ENCODE results near the gene CRACR2A. TPM values are rescaled to one million over a fixed set of nuclear protein-coding genes. Genes with fewer than 3 reads are reported as not detected.

Gene CRACR2A
- total RNA-seq, 1 donor = 9.5 TPM

DNA sequence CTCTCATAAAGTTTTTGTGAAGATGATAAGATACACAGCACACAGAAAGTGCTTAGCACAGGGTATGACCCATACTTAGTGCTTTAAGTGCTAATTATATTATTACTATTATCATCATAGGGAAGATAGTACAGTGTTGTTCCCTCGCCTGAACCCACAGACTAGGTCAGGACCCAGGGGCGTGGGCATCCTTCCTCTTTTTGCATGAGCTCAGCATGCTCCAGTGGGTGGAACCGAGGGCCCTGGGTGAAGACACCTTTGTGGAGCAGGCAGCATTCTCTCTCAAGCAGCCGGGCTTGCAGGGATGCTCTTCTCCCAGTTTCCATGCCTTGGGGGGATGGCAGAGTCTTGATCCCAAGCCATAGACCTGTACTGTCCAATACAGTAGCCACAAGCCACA lies 34.8 kb downstream of the CRACR2A start:
- DNase-seq (ENCODE audit: low read depth) = no peak
- H3K4me3 ChIP-seq (ENCODE audit: low read depth, low read length) = no peak overlapping the region
- TF ChIP-seq, protein P1, sequence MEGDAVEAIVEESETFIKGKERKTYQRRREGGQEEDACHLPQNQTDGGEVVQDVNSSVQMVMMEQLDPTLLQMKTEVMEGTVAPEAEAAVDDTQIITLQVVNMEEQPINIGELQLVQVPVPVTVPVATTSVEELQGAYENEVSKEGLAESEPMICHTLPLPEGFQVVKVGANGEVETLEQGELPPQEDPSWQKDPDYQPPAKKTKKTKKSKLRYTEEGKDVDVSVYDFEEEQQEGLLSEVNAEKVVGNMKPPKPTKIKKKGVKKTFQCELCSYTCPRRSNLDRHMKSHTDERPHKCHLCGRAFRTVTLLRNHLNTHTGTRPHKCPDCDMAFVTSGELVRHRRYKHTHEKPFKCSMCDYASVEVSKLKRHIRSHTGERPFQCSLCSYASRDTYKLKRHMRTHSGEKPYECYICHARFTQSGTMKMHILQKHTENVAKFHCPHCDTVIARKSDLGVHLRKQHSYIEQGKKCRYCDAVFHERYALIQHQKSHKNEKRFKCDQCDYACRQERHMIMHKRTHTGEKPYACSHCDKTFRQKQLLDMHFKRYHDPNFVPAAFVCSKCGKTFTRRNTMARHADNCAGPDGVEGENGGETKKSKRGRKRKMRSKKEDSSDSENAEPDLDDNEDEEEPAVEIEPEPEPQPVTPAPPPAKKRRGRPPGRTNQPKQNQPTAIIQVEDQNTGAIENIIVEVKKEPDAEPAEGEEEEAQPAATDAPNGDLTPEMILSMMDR (IDR thresholded peaks at IDR 0.05; ENCODE audit: insufficient read depth, low read depth, low read length) = no peak

DNA sequence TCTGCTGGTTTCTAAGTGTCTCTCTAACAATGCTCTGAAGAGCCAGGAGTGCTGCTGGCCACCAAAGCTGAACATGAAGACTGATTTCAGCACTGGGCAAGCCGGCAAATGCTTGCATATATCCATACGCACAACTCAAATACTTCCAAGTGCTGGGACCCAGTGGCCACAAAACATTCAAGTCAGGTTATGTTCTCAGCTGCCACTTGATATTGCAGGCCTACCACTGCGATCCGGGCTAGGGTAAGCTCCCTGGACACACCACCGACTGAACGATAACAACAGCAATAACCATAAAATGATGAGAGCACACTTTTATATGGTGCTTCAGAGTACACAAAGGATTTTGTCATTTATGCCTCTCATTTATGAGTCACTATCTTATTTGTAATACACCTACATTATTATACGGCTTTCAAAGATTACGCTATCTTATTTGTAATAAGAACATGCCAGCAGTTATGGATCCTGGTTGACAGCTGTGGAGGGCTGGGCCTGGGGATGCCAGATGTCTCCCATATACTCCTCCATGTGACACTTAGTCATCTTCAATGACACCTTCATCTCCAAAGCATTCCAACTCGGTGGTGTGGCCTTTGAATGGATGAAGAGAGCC lies 35.5 kb downstream of the CRACR2A start:
- no peak overlapping the region for H3K4me3 ChIP-seq (ENCODE audit: low read depth, low read length)
- TF ChIP-seq, protein P1 (IDR thresholded peaks at IDR 0.05; ENCODE audit: insufficient read depth, low read depth, low read length) = no peak
- no peak for DNase-seq (ENCODE audit: low read depth)

DNA sequence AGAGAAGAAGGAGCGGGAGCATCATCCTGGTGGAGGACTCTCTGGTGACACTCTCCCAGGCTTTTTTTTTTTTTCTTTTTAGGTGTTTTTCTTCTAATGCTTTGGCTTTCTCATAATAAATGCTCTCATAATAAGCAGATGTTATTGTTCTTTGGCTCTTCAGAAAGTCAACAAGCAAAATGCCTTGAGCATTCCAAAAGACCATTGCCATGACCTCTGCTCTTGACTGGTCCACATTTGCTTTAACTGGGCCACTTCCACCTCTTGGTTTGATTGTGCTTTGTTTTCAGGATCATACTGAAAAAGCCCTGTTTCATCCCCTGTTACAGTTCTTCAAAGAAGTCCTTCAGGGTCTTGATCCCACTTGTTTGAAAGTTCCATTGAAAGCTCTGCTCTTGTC lies 36.9 kb downstream of the CRACR2A start:
- no peak overlapping the region for H3K4me3 ChIP-seq (ENCODE audit: low read depth, low read length)
- peak; percentile 51 for DNase-seq (ENCODE audit: low read depth)
- TF ChIP-seq, protein P1 (IDR thresholded peaks at IDR 0.05; ENCODE audit: insufficient read depth, low read depth, low read length) = no peak

DNA sequence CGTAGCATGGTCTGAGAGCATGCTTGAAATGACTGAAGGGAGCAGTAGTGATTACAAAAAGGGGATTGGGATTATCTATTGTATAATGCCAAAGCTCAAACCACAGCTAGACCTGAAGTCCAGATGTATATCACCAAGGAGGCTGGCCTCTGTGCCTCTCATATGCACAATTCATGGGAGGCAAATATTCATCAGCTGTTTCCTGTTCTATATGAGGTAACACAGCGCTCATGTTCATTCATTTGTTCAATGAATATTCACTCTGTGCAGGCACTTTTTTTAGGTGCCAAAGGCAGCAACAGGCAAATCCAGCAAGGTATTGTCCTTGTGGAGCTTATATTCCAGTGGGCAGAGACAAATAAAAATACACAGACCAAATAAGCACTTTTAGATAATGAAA lies 39.0 kb downstream of the CRACR2A start:
- TF ChIP-seq, protein P1 (IDR thresholded peaks at IDR 0.05; ENCODE audit: insufficient read depth, low read depth, low read length) = no peak
- no peak for DNase-seq (ENCODE audit: low read depth)
- no peak overlapping the region for H3K4me3 ChIP-seq (ENCODE audit: low read depth, low read length)

DNA sequence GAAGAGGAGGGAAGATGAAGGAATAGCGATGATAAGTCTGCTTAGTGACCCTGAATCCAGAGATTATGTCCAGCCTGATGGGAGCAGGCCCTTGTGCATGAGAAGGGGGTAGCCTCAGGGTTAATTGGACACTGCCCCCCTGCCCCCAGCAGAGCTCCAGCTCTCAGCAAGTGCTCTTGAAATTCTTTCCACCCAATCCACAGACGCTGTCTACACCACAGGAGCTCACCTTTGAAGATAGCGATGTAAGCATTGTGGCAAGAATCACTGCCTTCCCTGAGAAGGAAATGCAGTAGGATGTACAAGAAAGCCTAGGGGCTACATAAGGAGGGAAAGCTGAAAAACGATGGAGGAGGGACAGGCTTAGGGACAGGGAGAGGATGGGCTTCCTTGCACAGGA lies 39.4 kb downstream of the CRACR2A start:
- TF ChIP-seq, protein P1 (IDR thresholded peaks at IDR 0.05; ENCODE audit: insufficient read depth, low read depth, low read length) = no peak
- DNase-seq (ENCODE audit: low read depth) = no peak

DNA sequence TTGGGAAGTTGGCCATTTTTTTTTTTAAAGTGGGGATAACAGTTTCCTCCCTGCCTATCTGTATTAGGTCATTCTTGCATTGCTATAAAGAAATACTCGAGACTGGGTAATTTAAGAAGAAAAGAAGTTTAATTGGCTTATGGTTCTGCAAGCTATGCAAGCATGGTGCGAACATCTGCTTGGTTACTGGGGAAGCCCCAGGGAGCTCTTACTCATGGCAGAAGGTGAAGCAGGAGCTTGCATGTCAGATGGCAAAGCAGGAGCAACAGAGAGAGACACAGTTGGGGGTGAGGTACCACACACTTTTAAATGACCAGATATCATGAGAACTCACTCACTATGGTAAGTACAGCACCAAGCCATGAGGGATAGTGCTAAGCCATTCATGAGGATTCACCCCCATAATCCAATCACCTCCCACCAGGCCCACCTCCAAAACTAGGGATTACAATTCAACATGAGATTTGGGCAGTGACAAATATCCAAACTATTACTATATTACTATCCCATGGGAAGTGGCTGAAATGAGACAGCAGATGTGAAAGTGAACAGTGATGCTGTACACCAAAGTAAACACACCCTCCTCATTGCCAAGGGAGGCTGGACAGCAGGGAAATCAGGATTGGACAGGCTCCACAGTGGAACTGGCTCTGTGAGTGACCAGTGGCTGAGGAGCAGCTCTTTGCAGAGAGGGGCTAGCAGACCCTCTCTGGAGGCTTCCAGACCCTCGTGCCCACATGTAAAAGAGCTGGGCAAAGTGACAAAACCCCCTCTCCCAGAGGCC lies 40.5 kb downstream of the CRACR2A start:
- DNase-seq (ENCODE audit: low read depth) = no peak
- TF ChIP-seq, protein P1 (IDR thresholded peaks at IDR 0.05; ENCODE audit: insufficient read depth, low read depth, low read length) = no peak
- no peak overlapping the region for H3K4me3 ChIP-seq (ENCODE audit: low read depth, low read length)

More for the DNA sequence above, 39.4 kb downstream of the CRACR2A start:
- H3K4me3 ChIP-seq (ENCODE audit: low read depth, low read length) = no peak overlapping the region
